ENCODE measurements around the gene ILDR1. TPM values are rescaled to one million over a fixed set of nuclear protein-coding genes. Genes with fewer than 3 reads are reported as not detected.

Gene ILDR1
- polyA plus RNA-seq, 1 experiment = not detected

GRCh38 chr3:122019493-122019892 lies 2.6 kb downstream of the ILDR1 start:
- CTCF ChIA-PET = no interaction called here
- DNase-seq (ENCODE audit: low read depth) = no peak
- Histone ChIP-seq H3K4me3 (ENCODE audit: low read depth, low read length) (no peak overlapping the region), H3K36me3 (ENCODE audit: control insufficient read depth, insufficient read depth, low read length) (no peaks in the 10 kb centered on the region), H3K27me3 (ENCODE audit: control insufficient read depth, insufficient read depth, low read length) (peaks cover 7% of the 10 kb centered on the region)
- POLR2A ChIA-PET = no interaction called here
- no peak for TF ChIP-seq CTCF (IDR thresholded peaks at IDR 0.05; ENCODE audit: insufficient read depth, low read depth, low read length)

- TF ChIP-seq CTCF (IDR thresholded peaks at IDR 0.05; ENCODE audit: insufficient read depth, low read depth, low read length) = no peak
- no peaks in the 10 kb centered on the region for H3K36me3 ChIP-seq (ENCODE audit: control insufficient read depth, insufficient read depth, low read length)
- ChIA-PET POLR2A (no interaction called here), CTCF (no interaction called here)
- no peak for DNase-seq (ENCODE audit: low read depth)
- H3K27me3 ChIP-seq (ENCODE audit: control insufficient read depth, insufficient read depth, low read length) = no peaks in the 10 kb centered on the region; the same call in 1 of the 2 replicates
- H3K4me3 ChIP-seq (ENCODE audit: low read depth, low read length) = no peak overlapping the region
Measured at GRCh38 chr3:122014741-122015140, 7.3 kb downstream of the ILDR1 start.

- POLR2A ChIA-PET = no interaction called here
- CTCF ChIA-PET = no interaction called here
- H3K36me3 ChIP-seq (ENCODE audit: control insufficient read depth, insufficient read depth, low read length) = no peaks in the 10 kb centered on the region
- no peak for DNase-seq (ENCODE audit: low read depth)
- no peaks in the 10 kb centered on the region; the same call in 1 of the 2 replicates for H3K27me3 ChIP-seq (ENCODE audit: control insufficient read depth, insufficient read depth, low read length)
- no peak overlapping the region for H3K4me3 ChIP-seq (ENCODE audit: low read depth, low read length)
- TF ChIP-seq CTCF (IDR thresholded peaks at IDR 0.05; ENCODE audit: insufficient read depth, low read depth, low read length) = no peak
Measured at GRCh38 chr3:122013448-122013925, 8.6 kb downstream of the ILDR1 start.

GRCh38 chr3:122012821-122013220 lies 9.2 kb downstream of the ILDR1 start:
- no peak for TF ChIP-seq CTCF (IDR thresholded peaks at IDR 0.05; ENCODE audit: insufficient read depth, low read depth, low read length)
- H3K36me3 ChIP-seq (ENCODE audit: control insufficient read depth, insufficient read depth, low read length) = no peaks in the 10 kb centered on the region
- POLR2A ChIA-PET = no interaction called here
- no peaks in the 10 kb centered on the region; the same call in 1 of the 2 replicates for H3K27me3 ChIP-seq (ENCODE audit: control insufficient read depth, insufficient read depth, low read length)
- no peak for DNase-seq (ENCODE audit: low read depth)
- CTCF ChIA-PET = interaction anchor here (2.9 kb wide), 1 partner anchor 17 kb away, joined by 9 read pairs; no protein-coding TSS in a partner anchor
- H3K4me3 ChIP-seq (ENCODE audit: low read depth, low read length) = no peak overlapping the region

- H3K4me3 ChIP-seq (ENCODE audit: low read depth, low read length) = no peak overlapping the region
- ChIA-PET CTCF (interaction anchor here (2.9 kb wide), 1 partner anchor 16 kb away, joined by 9 read pairs; no protein-coding TSS in a partner anchor), POLR2A (no interaction called here)
- no peaks in the 10 kb centered on the region for H3K36me3 ChIP-seq (ENCODE audit: control insufficient read depth, insufficient read depth, low read length)
- peaks cover under 1% of the 10 kb centered on the region for H3K27me3 ChIP-seq (ENCODE audit: control insufficient read depth, insufficient read depth, low read length)
- DNase-seq (ENCODE audit: low read depth) = no peak
- TF ChIP-seq CTCF (IDR thresholded peaks at IDR 0.05; ENCODE audit: insufficient read depth, low read depth, low read length) = no peak
Measured at GRCh38 chr3:122011396-122011795, 10.7 kb downstream of the ILDR1 start.
